ENCODE results near the gene HSF2. TPM values are rescaled to one million over a fixed set of nuclear protein-coding genes. Genes with fewer than 3 reads are reported as not detected.

HSF2 gene
- total RNA-seq, 1 donor from 2014 or later: 23.6 TPM

GRCh38 chr6:122399055-122399347, 451 bp upstream of the HSF2 start:
- no peak for TF ChIP-seq CTCF (IDR thresholded peaks at IDR 0.05; ENCODE audit: unreplicated experiment)

GRCh38 chr6:122400121-122400450, 634 bp downstream of the HSF2 start:
- no peak for DNase-seq (ENCODE audit: low spot score, unreplicated experiment)
- peak overlapping the region; percentile 97 for H3K4me3 Mint-ChIP-seq (ENCODE audit: low read depth)
- no peak for TF ChIP-seq CTCF (IDR thresholded peaks at IDR 0.05; ENCODE audit: unreplicated experiment)
- peaks cover 17% of the 10 kb centered on the region for H3K4me1 Mint-ChIP-seq (ENCODE audit: low read depth)
- no peaks in the 10 kb centered on the region for H3K9me3 Mint-ChIP-seq (ENCODE audit: low read depth)
- H3K36me3 Mint-ChIP-seq (ENCODE audit: insufficient read depth): peaks cover 5% of the 10 kb centered on the region
- peak overlapping the region; percentile 99 for H3K27ac Mint-ChIP-seq
- H3K27me3 Mint-ChIP-seq: peaks cover 4% of the 10 kb centered on the region

More at GRCh38 chr6:122399055-122399347, 451 bp upstream of the HSF2 start:
- Mint-ChIP-seq H3K9me3 (ENCODE audit: low read depth) (no peaks in the 10 kb centered on the region), H3K27me3 (peaks cover 8% of the 10 kb centered on the region), H3K4me1 (ENCODE audit: low read depth) (peaks cover 12% of the 10 kb centered on the region), H3K4me3 (ENCODE audit: low read depth) (peak overlapping the region; percentile 97), H3K36me3 (ENCODE audit: insufficient read depth) (peaks cover 3% of the 10 kb centered on the region), H3K27ac (peak overlapping the region; percentile 92)
- no peak for DNase-seq (ENCODE audit: low spot score, unreplicated experiment)

- peaks cover 17% of the 10 kb centered on the region for H3K4me1 Mint-ChIP-seq (ENCODE audit: low read depth)
- peak overlapping the region; percentile 97 for H3K4me3 Mint-ChIP-seq (ENCODE audit: low read depth)
- H3K27me3 Mint-ChIP-seq: peaks cover 1% of the 10 kb centered on the region
- H3K36me3 Mint-ChIP-seq (ENCODE audit: insufficient read depth): peaks cover 5% of the 10 kb centered on the region
- no peak for TF ChIP-seq CTCF (IDR thresholded peaks at IDR 0.05; ENCODE audit: unreplicated experiment)
- H3K9me3 Mint-ChIP-seq (ENCODE audit: low read depth): no peaks in the 10 kb centered on the region
- H3K27ac Mint-ChIP-seq: peak overlapping the region; percentile 99
- DNase-seq (ENCODE audit: low spot score, unreplicated experiment): no peak
Observed at GRCh38 chr6:122400462-122401089, 1.1 kb downstream of the HSF2 start.

GRCh38 chr6:122401104-122401503, 1.7 kb downstream of the HSF2 start:
- Mint-ChIP-seq H3K4me3 (ENCODE audit: low read depth) (peak overlapping the region; percentile 97), H3K27me3 (no peaks in the 10 kb centered on the region), H3K9me3 (ENCODE audit: low read depth) (no peaks in the 10 kb centered on the region), H3K27ac (peak overlapping the region; percentile 17), H3K36me3 (ENCODE audit: insufficient read depth) (peaks cover 7% of the 10 kb centered on the region), H3K4me1 (ENCODE audit: low read depth) (peaks cover 18% of the 10 kb centered on the region)
- no peak for TF ChIP-seq CTCF (IDR thresholded peaks at IDR 0.05; ENCODE audit: unreplicated experiment)
- no peak for DNase-seq (ENCODE audit: low spot score, unreplicated experiment)

- Mint-ChIP-seq H3K4me1 (ENCODE audit: low read depth) (peaks cover 26% of the 10 kb centered on the region), H3K27ac (no peak overlapping the region), H3K27me3 (no peaks in the 10 kb centered on the region), H3K9me3 (ENCODE audit: low read depth) (no peaks in the 10 kb centered on the region), H3K36me3 (ENCODE audit: insufficient read depth) (peaks cover 10% of the 10 kb centered on the region), H3K4me3 (ENCODE audit: low read depth) (no peak overlapping the region)
- DNase-seq (ENCODE audit: low spot score, unreplicated experiment): no peak
- TF ChIP-seq CTCF (IDR thresholded peaks at IDR 0.05; ENCODE audit: unreplicated experiment): no peak
Observed at GRCh38 chr6:122404444-122404843, 5.0 kb downstream of the HSF2 start.

Data from progenitor cell of endocrine pancreas (in vitro differentiated cells).